IPS DF 6.9 (cell line): ENCODE results near the gene RALGAPA1.
"Not testable (repeated sequence)": the region's sequence is repeated elsewhere in the genome, so short reads cannot be mapped to it uniquely, and the experiment has no call there.

Experiments
- DNase-seq: peaks from one replicate; pipeline ENCODE4 v3.0.0-alpha.2; 2013; ENCODE audit warnings: low read depth, low spot score
- H3K27ac ChIP-seq: one replicate; pipeline ENCODE4 v1.5.1; 2013; ENCODE audit warnings: low read length, control low read depth
- H3K27me3 ChIP-seq: 2 replicates; pipeline ENCODE4 v1.6.1; 2013; ENCODE audit warnings: mild to moderate bottlenecking, low read length; ENCODE audit not compliant: control insufficient read depth, insufficient read depth
- H3K36me3 ChIP-seq: 2 replicates; pipeline ENCODE4 v1.6.1; 2013; ENCODE audit warnings: low read length; ENCODE audit not compliant: control insufficient read depth, insufficient read depth
- H3K4me1 ChIP-seq: 2 replicates; pipeline ENCODE4 v1.6.1; 2013; ENCODE audit warnings: low read length; ENCODE audit not compliant: control insufficient read depth, insufficient read depth
- H3K4me3 ChIP-seq: 2 replicates; pipeline ENCODE4 v1.5.1; 2013; ENCODE audit warnings: mild to moderate bottlenecking, low read length
- H3K9me3 ChIP-seq: 2 replicates; pipeline ENCODE4 v1.6.1; 2013; ENCODE audit warnings: low read length, inconsistent platforms; ENCODE audit not compliant: control insufficient read depth, insufficient read depth
- WGBS: extraction: QIAGEN DNeasy Blood & Tissue Kit; methylation state at CpG from one replicate; pipeline ENCODE4 v1.1.7; 2013; ENCODE audit warnings: mixed read lengths, missing lambda C conversion rate; ENCODE audit not compliant: insufficient read length, insufficient coverage; 5-methylcytosine and 5-hydroxymethylcytosine counted together

Gene RALGAPA1

GRCh38 chr14:35587373-35587772, 221.7 kb downstream of the RALGAPA1 start:
- not testable (repeated sequence) for H3K4me1 ChIP-seq, H3K9me3 ChIP-seq, H3K27me3 ChIP-seq, H3K27ac ChIP-seq, H3K36me3 ChIP-seq, DNase-seq, H3K4me3 ChIP-seq
- WGBS: no CpG with 5 or more reads among the region's 3 CpGs

- Histone ChIP-seq H3K4me3 (no peak overlapping the region), H3K27me3 (no peaks in the 10 kb centered on the region), H3K27ac (no peak overlapping the region), H3K4me1 (no peaks in the 10 kb centered on the region), H3K36me3 (no peaks in the 10 kb centered on the region), H3K9me3 (no peaks in the 10 kb centered on the region)
- DNase-seq: no peak
Measured at GRCh38 chr14:35578639-35579038, 230.5 kb downstream of the RALGAPA1 start.

GRCh38 chr14:35578135-35578534, 231.0 kb downstream of the RALGAPA1 start:
- no peak overlapping the region for H3K4me3 ChIP-seq
- H3K4me1 ChIP-seq: no peaks in the 10 kb centered on the region
- H3K36me3 ChIP-seq: no peaks in the 10 kb centered on the region
- H3K27me3 ChIP-seq: no peaks in the 10 kb centered on the region
- no peak for DNase-seq
- no peak overlapping the region for H3K27ac ChIP-seq
- H3K9me3 ChIP-seq: no peaks in the 10 kb centered on the region
- WGBS: no CpG with 5 or more reads among the region's 2 CpGs

- H3K36me3 ChIP-seq: no peaks in the 10 kb centered on the region
- WGBS: no CpG with 5 or more reads among the region's 1 CpG
- no peak overlapping the region for H3K27ac ChIP-seq
- H3K4me3 ChIP-seq: no peak overlapping the region
- no peaks in the 10 kb centered on the region for H3K27me3 ChIP-seq
- H3K9me3 ChIP-seq: no peaks in the 10 kb centered on the region
- no peaks in the 10 kb centered on the region for H3K4me1 ChIP-seq
- DNase-seq: no peak
Measured at GRCh38 chr14:35576856-35577255, 232.2 kb downstream of the RALGAPA1 start.

- H3K27me3 ChIP-seq: no peaks in the 10 kb centered on the region
- no peaks in the 10 kb centered on the region for H3K4me1 ChIP-seq
- no peak overlapping the region for H3K27ac ChIP-seq
- DNase-seq: no peak
- no peaks in the 10 kb centered on the region for H3K9me3 ChIP-seq
- no peak overlapping the region for H3K4me3 ChIP-seq
- no peaks in the 10 kb centered on the region for H3K36me3 ChIP-seq
Measured at GRCh38 chr14:35576260-35576659, 232.8 kb downstream of the RALGAPA1 start.

- no peak overlapping the region for H3K4me3 ChIP-seq
- WGBS: no CpG with 5 or more reads among the region's 2 CpGs
- H3K27ac ChIP-seq: no peak overlapping the region
- no peaks in the 10 kb centered on the region for H3K9me3 ChIP-seq
- no peaks in the 10 kb centered on the region for H3K27me3 ChIP-seq
- no peaks in the 10 kb centered on the region for H3K4me1 ChIP-seq
- DNase-seq: no peak
- H3K36me3 ChIP-seq: no peaks in the 10 kb centered on the region
Measured at GRCh38 chr14:35573911-35574310, 235.2 kb downstream of the RALGAPA1 start.

DNA sequence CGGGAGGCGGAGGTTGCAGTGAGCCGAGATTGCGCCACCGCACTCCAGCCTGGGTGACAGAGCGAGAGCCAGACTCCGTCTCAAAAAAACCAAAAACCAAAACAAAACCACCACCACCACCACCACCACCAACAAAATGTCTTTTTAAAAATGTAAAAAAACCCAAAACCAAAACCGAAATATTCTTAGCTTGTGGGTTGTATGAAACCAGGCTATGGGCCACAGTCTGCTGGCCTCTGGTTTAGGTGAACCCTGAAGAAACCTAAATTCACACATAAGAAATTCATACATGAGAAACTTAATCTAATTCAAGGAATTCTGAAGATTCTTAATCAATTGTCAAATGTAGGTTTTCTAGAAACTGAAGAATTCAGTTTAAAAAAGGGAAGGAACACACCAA, 237.5 kb downstream of the RALGAPA1 start:
- no peaks in the 10 kb centered on the region for H3K36me3 ChIP-seq
- WGBS: no CpG with 5 or more reads among the region's 8 CpGs
- H3K4me3 ChIP-seq: no peak overlapping the region

DNA sequence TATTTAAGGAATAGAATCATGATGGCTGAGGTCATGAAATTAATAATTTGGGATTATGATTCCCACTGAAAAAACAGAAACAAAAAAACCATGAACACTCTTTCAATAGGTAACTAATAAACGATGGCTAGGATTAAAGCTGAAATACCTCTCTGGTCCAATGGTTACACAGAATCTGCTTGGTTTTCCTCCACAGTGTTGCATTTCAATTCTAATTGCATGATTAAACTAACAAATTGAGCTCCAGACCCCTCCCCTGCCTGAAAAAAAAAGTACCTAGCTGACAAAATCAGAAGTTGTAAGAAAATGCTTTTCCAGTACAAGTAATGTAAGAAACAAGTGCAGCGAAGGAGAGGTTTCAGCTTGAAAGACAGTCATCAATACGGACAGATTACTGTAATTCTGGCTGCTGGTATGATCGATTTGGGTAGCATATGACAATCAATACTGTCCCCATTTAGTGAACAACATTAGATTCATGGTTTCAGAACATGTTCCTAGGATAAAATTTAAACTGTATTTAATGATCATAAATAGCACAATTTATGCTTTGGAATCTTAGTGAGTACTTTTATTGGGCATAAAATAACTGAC, 243.1 kb downstream of the RALGAPA1 start:
- H3K4me1 ChIP-seq: no peaks in the 10 kb centered on the region
- no peaks in the 10 kb centered on the region for H3K36me3 ChIP-seq
- H3K9me3 ChIP-seq: no peaks in the 10 kb centered on the region
- H3K4me3 ChIP-seq: no peak overlapping the region
- no peak for DNase-seq
- H3K27me3 ChIP-seq: no peaks in the 10 kb centered on the region
- WGBS: no CpG with 5 or more reads among the region's 4 CpGs
- no peak overlapping the region for H3K27ac ChIP-seq

More for the DNA sequence above, 237.5 kb downstream of the RALGAPA1 start:
- no peak overlapping the region for H3K27ac ChIP-seq
- no peaks in the 10 kb centered on the region for H3K9me3 ChIP-seq
- no peaks in the 10 kb centered on the region for H3K4me1 ChIP-seq
- no peaks in the 10 kb centered on the region for H3K27me3 ChIP-seq
- DNase-seq: no peak

DNA sequence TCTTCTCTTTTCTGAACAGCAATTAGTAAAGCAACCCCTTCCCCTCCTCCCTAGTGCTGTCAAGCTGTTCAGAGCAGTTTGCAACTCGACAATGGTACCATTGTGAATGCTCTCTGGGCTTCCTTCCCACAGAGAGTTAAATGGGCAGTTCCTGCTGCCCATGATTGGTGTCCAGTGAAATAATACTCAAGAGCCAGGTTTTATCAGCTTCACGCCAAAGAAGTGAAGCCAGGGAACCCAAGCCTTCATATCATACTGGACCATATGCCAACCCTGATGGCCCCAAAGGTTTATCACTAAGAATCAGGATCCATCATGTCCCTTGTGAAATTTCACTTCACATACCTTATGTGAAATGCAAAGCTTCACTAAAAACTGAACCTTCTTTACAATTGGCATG, 250.4 kb downstream of the RALGAPA1 start:
- peak; percentile 20 for DNase-seq
- H3K27ac ChIP-seq: no peak overlapping the region
- no peaks in the 10 kb centered on the region for H3K36me3 ChIP-seq
- no peaks in the 10 kb centered on the region for H3K27me3 ChIP-seq
- no CpG with 5 or more reads among the region's 2 CpGs for WGBS
- no peaks in the 10 kb centered on the region for H3K9me3 ChIP-seq
- 0 out of 2 replicates have a peak, but pooled peaks cover 1% of the 10 kb centered on the region for H3K4me1 ChIP-seq
- H3K4me3 ChIP-seq: no peak overlapping the region

- Histone ChIP-seq H3K4me3 (no peak overlapping the region), H3K36me3 (no peaks in the 10 kb centered on the region), H3K27me3 (no peaks in the 10 kb centered on the region), H3K27ac (no peak overlapping the region), H3K9me3 (no peaks in the 10 kb centered on the region), H3K4me1 (0 out of 2 replicates have a peak, but pooled peaks cover 1% of the 10 kb centered on the region)
- no peak for DNase-seq
Measured at GRCh38 chr14:35557221-35557747, 251.8 kb downstream of the RALGAPA1 start.

DNA sequence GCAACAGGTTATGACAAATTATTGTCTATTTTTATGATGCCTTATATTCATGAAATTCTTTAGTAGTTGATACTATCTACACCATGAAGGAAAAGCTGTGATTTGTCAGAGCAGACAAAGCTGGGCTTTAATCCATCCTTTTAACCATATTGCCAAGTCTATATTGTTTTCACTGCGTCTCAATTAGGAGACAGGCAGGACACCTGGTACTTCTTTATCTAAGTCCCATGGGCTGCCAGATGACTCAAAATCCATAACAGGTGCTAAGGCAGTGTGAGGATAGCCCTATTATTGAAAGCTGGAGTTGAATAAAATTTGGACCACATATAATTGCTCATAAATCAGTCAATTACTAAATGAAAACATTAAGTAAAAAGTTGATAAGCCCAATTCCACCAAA, 252.5 kb downstream of the RALGAPA1 start:
- H3K4me1 ChIP-seq: 0 out of 2 replicates have a peak, but pooled peaks cover 1% of the 10 kb centered on the region
- no peak overlapping the region for H3K4me3 ChIP-seq
- no peaks in the 10 kb centered on the region for H3K36me3 ChIP-seq
- no peak overlapping the region for H3K27ac ChIP-seq
- WGBS: no CpG with 5 or more reads among the region's 1 CpG
- no peak for DNase-seq
- H3K9me3 ChIP-seq: no peaks in the 10 kb centered on the region
- no peaks in the 10 kb centered on the region for H3K27me3 ChIP-seq
